ENCODE results near the gene TMCO4. TPM values are rescaled to one million over a fixed set of nuclear protein-coding genes. Genes with fewer than 3 reads are reported as not detected.
A peak's percentile ranks its signal among the peaks of the same experiment; 100 is the strongest.

The TMCO4 gene
- total RNA-seq, 1 experiment from 2014 or later, result 4.3 TPM

- intact Hi-C loops (cut with micrococcal nuclease; ENCODE audit: unreplicated experiment), result no loop called here
- Histone ChIP-seq H3K27me3 (replicated peaks; ENCODE audit: insufficient read depth, low read depth, low read length, poor library complexity) (no peaks in the 10 kb centered on the region), H3K27ac (ENCODE audit: low read depth, low read length, poor library complexity, severe bottlenecking) (peak overlapping the region; percentile 44), H3K9me3 (ENCODE audit: low read depth, low read length, poor library complexity, severe bottlenecking) (no peaks in the 10 kb centered on the region), H3K4me3 (ENCODE audit: low read depth, low read length, poor library complexity, severe bottlenecking) (peak overlapping the region; percentile 66), H3K36me3 (ENCODE audit: insufficient read depth, low read length, poor library complexity, severe bottlenecking) (no peaks in the 10 kb centered on the region), H3K4me1 (ENCODE audit: insufficient read depth, low read length, poor library complexity, severe bottlenecking) (peaks cover 13% of the 10 kb centered on the region)
- peak; percentile 41 for DNase-seq (ENCODE audit: low spot score)
- CTCF ChIA-PET, result no interaction called here
- POLR2A ChIA-PET (ENCODE audit: low non-redundant PET), result no interaction called here
- no TSS peak for BruUV-seq (replicated peaks)
- TF ChIP-seq, protein P1, sequence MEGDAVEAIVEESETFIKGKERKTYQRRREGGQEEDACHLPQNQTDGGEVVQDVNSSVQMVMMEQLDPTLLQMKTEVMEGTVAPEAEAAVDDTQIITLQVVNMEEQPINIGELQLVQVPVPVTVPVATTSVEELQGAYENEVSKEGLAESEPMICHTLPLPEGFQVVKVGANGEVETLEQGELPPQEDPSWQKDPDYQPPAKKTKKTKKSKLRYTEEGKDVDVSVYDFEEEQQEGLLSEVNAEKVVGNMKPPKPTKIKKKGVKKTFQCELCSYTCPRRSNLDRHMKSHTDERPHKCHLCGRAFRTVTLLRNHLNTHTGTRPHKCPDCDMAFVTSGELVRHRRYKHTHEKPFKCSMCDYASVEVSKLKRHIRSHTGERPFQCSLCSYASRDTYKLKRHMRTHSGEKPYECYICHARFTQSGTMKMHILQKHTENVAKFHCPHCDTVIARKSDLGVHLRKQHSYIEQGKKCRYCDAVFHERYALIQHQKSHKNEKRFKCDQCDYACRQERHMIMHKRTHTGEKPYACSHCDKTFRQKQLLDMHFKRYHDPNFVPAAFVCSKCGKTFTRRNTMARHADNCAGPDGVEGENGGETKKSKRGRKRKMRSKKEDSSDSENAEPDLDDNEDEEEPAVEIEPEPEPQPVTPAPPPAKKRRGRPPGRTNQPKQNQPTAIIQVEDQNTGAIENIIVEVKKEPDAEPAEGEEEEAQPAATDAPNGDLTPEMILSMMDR (conservative IDR thresholded peaks at IDR 0.05; ENCODE audit: low read depth, low read length), result no peak
- TF ChIP-seq EZH2 (IDR thresholded peaks at IDR 0.05; ENCODE audit: borderline replicate concordance, low read depth, low read length, poor library complexity, severe bottlenecking), result no peak
These were observed 154.9 kb downstream of the TMCO4 start for GRCh38 chr1:19644681-19645410.

DNA sequence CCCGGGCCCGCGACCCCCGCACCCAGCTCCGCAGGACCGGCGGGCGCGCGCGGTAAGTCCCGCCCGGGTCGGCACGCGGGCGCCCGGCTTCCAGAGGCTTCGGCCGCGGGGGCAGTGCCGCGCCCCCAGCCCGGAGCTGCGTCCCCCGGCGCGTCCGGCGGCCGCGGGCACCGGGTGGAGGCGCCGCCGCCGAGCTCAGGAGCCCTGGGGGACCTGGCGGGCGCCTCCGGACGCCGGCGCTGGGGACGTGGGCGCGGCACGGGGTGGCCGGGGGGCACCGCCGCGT, 155.4 kb downstream of the TMCO4 start:
- intact Hi-C loops (cut with micrococcal nuclease; ENCODE audit: unreplicated experiment), result no loop called here
- H3K4me3 ChIP-seq (ENCODE audit: low read depth, low read length, poor library complexity, severe bottlenecking), result peak overlapping the region; percentile 66
- no TSS peak for BruUV-seq (replicated peaks)
- H3K36me3 ChIP-seq (ENCODE audit: insufficient read depth, low read length, poor library complexity, severe bottlenecking), result no peaks in the 10 kb centered on the region
- peaks cover 13% of the 10 kb centered on the region for H3K4me1 ChIP-seq (ENCODE audit: insufficient read depth, low read length, poor library complexity, severe bottlenecking)
- H3K27ac ChIP-seq (ENCODE audit: low read depth, low read length, poor library complexity, severe bottlenecking), result no peak overlapping the region
- H3K9me3 ChIP-seq (ENCODE audit: low read depth, low read length, poor library complexity, severe bottlenecking), result no peaks in the 10 kb centered on the region
- no peaks in the 10 kb centered on the region for H3K27me3 ChIP-seq (replicated peaks; ENCODE audit: insufficient read depth, low read depth, low read length, poor library complexity)
- DNase-seq (ENCODE audit: low spot score), result no peak
- POLR2A ChIA-PET (ENCODE audit: low non-redundant PET), result no interaction called here
- CTCF ChIA-PET, result interaction anchor here (2.0 kb wide), 1 partner anchor 9 kb away, joined by 9 read pairs; no protein-coding TSS in a partner anchor
- TF ChIP-seq EZH2 (IDR thresholded peaks at IDR 0.05; ENCODE audit: borderline replicate concordance, low read depth, low read length, poor library complexity, severe bottlenecking), result no peak
- TF ChIP-seq, protein P1 (conservative IDR thresholded peaks at IDR 0.05; ENCODE audit: low read depth, low read length), result no peak

DNA sequence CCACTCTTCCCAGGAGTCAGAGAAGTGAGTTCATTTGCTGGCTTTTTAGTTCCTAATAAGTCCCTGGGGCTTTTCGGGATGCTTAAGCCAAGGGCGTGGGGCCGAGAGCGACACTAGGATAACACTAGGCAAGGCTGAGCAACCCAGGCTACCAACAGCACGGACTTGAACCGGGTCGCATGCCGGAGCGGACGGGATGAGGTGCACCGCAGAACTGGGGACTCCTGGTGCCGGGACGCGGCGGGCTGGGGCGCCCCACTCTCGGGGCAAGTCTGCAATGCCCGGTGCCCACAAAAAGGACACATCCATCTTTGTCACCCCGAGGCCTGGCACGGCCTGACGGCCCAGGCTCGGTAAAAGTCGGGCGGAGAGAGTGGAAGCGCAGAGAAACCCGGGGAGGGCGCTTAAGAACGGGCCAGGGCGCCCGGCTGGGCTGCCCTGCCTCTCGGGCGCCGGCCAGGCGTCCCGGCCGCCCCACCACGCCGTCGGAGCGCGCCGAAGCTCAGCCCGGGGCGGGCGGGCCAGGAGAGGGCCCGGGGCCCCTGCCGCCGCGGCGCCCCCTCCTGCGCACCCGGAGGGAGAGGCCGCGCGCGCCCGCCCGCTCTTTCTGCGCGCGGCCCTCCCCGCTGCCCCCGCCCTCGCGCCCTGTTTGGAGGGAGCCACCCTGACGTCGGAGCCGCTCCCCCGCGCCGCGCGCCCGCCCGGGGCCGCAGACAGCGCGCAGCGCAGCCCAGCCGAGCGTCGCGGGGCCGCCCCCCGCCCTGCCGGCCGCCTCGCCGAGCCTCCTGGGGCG, 155.9 kb downstream of the TMCO4 start, which contains the start of gene NBL1:
NBL1 (plus strand) TSS at position 710 of the 793 bp plus-strand sequence. CDS start 10,720 bp downstream, outside the sequence.
- H3K27me3 ChIP-seq (replicated peaks; ENCODE audit: insufficient read depth, low read depth, low read length, poor library complexity), result no peaks in the 10 kb centered on the region
- BruUV-seq (replicated peaks), result no TSS peak
- DNase-seq (ENCODE audit: low spot score), result peak; percentile 76
- H3K36me3 ChIP-seq (ENCODE audit: insufficient read depth, low read length, poor library complexity, severe bottlenecking), result no peaks in the 10 kb centered on the region
- intact Hi-C loops (cut with micrococcal nuclease; ENCODE audit: unreplicated experiment), result no loop called here
- POLR2A ChIA-PET (ENCODE audit: low non-redundant PET), result no interaction called here
- CTCF ChIA-PET, result interaction anchor here (2.0 kb wide), 1 partner anchor 10 kb away, joined by 9 read pairs; no protein-coding TSS in a partner anchor
- peak within 1 kb of the TSS; percentile 66 for H3K4me3 ChIP-seq (ENCODE audit: low read depth, low read length, poor library complexity, severe bottlenecking)
- peaks cover 13% of the 10 kb centered on the region for H3K4me1 ChIP-seq (ENCODE audit: insufficient read depth, low read length, poor library complexity, severe bottlenecking)
- H3K27ac ChIP-seq (ENCODE audit: low read depth, low read length, poor library complexity, severe bottlenecking), result peak within 1 kb of the TSS; percentile 44
- TF ChIP-seq, protein P1 (conservative IDR thresholded peaks at IDR 0.05; ENCODE audit: low read depth, low read length), result no peak
- no peak for TF ChIP-seq EZH2 (IDR thresholded peaks at IDR 0.05; ENCODE audit: borderline replicate concordance, low read depth, low read length, poor library complexity, severe bottlenecking)
- no peaks in the 10 kb centered on the region for H3K9me3 ChIP-seq (ENCODE audit: low read depth, low read length, poor library complexity, severe bottlenecking)

Data from A673 (cell line).